ENCODE results near the gene ZIC2.

DNA sequence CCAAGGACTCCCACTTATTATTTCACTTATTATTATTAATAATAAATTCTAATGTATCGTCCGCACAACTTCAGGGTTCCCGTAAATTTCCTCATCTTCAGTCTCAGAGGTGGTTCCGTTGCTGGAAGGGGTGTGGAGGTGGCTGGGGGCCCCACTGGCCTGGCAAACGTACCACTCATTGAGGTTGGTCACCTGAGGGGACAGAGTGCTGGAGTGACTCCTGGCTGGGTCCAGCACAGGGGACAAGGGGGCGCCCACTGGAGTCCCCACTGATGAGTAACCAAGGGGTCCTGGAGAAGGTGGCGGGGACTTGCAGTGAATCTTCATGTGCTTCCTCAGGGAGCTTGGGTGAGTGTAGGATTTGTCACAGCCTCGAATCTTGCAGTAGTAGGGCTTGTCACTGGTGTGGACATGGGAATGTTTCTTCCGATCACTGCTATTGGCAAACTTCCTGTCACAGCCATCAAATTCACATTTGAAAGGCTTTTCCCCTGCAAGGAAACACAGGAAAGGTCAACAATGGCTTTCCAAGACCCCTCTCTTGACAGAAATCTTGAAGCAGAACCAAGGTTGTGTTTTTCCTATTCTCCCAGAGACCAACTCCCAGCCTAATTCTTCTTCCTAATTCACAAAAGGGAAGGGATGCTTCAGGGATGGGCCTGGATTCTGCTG is 16.1 kb upstream of the ZIC2 start:
- no peak for TF ChIP-seq CTCF (IDR thresholded peaks at IDR 0.05)
- TF ChIP-seq EZH2 (IDR thresholded peaks at IDR 0.05), result no peak

Data from neural progenitor cell (in vitro differentiated cells).